Measurements from ENCODE around the gene EPHA10.

Gene EPHA10

DNA sequence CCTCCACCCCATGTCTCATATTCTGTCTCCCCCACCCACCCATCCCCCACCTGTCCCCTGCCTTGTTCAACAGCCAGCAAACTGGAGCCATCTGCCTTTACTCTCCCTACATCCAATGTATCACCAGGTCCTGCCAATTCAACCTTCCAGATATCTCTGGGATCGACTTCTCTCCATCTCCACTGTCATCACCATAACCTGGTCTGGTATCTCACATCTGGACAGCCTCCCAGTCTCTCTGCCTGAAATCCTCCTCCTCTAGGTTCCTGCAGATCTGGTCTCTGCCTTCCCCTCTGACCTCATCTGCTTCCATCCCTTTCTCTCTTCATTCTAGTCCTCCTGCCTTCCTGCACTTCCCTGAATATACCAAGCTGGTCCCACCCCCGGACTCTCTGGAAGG, 94.8 kb downstream of the EPHA10 start:
- DNase-seq: no peak

DNA sequence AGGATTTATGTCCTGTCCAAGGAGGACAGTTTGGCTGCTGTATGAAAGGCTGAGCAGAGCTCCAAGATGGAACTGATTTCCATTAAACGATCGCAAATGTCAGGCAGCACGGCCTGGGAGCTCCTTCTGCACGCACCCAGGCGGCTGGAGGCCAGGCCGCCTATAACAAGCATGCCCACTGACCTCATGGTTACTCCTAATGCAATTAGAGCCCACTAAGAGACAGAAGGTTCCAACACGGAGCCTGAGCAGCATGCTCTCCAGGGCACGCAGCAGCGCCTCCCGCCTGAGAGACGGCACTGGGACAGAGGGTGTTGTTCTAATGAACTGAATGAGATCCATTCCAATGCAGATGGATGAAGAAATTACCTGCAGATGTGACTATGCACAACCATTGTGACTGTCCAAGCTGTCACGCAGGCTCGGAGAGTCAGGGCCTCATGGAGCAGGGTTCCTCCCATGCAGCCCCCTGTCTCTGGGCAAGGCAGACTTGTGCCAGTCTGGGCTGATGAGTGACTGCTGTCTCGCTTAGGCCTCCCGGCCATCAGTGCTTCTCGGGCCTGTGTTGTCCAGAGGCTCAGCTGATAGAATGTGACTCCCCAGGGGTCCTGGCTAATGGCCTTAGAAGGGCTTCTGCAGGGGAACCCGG, 97.8 kb downstream of the EPHA10 start:
- DNase-seq: no peak

DNA sequence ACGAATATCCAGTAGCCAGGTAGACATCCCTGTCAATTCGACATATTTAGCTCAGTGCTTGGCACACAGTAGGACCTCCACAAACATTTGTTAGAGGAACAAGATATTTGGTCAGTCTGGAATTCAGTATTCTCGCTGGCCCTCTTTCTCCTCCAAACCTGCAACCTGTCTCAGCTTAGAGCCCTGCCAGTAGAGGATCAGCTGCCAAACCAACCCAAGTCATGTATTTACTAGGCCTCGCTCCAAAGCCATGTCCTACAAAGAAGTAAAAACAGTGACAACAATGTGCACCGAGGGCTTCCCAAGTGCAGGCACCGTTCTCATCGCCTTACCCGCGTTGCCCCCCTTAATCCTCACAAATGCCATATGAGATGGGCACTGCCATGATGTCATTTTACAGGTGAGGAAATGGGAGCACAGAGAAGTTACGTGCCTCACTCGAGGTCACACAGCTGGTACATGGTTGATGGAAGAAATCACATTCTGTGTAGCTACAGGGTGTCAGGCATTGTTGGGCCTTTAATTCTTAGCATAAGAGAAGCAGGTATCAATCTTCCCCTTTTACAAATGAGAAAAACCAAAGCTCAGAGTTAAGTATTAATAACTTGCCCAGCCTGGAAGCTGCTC, 98.6 kb downstream of the EPHA10 start:
- DNase-seq: no peak
